Measurements from ENCODE around the gene IGF1R. TPM values are rescaled to one million over a fixed set of nuclear protein-coding genes. Genes with fewer than 3 reads are reported as not detected.

IGF1R gene
- total and polyA plus RNA-seq, 2 of the 13 experiments (the other 11 are each of a cell fraction or from before 2014, with no cell fraction given) = 15.9 to 18.4 TPM

DNA sequence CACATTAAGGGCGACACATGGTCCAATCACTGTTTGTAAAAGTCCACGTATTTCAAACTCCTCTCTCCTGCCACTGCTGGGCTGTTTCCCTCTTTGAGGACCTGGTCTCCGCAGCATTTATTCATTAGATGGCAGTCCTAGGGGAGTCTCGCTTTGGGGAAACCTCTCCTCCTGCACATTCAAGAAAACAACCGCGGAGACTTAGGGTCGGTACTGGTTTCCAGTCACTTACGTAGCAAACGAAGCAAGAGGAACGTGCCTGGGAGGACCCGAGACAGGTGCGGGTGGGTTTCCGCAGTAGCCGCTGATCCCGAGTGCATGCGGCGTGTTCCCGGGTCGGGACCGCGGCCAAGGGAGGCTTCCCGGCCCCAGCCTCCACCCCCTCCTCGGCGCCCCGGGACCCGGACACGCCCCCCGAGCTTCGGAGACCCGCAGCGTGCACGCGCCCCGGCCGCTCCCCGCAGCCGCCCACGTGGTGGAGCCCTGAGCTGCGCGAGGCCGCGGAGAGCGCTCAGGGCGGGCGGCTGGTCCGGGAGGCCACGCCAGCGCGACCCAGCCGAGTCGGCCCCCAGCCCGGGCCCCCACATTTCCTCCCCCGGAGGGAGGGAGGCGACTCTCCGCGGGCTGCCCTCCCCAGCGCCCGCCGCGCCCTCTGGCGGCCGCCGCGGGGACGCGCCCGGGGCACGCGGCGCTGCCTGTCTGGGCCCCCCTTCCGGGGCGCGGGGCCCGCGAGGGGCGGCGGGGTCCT is 1.1 kb upstream of the IGF1R start (continued):
- TF ChIP-seq ZC3H13 (CRISPR knock-in tag; IDR thresholded peaks at IDR 0.05) (no peak; the same call in 1 of the 2 replicates), NCOA1 (CRISPR knock-in tag; IDR thresholded peaks at IDR 0.05) (no peak), NR2C2 (CRISPR knock-in tag; IDR thresholded peaks at IDR 0.05; ENCODE audit: borderline replicate concordance) (0 out of 2 replicates have a peak, but pooled peaks have one; percentile 22), GABPA (IDR thresholded peaks at IDR 0.05; ENCODE audit: low read depth, low read length) (peak; percentile 47), GABPA (CRISPR knock-in tag; IDR thresholded peaks at IDR 0.05; ENCODE audit: low read depth) (peak; percentile 46; the same call in 1 of the 2 replicates), ZNF850 (CRISPR knock-in tag; conservative IDR thresholded peaks at IDR 0.05) (no peak), NFKB2 (CRISPR knock-in tag; IDR thresholded peaks at IDR 0.05; ENCODE audit: borderline replicate concordance) (no peak), ZNF329 (CRISPR knock-in tag; IDR thresholded peaks at IDR 0.05; ENCODE audit: low read depth) (peak; percentile 86), ZIK1 (CRISPR knock-in tag; IDR thresholded peaks at IDR 0.05; ENCODE audit: borderline replicate concordance, low read depth) (peak; percentile 98; the same call in 1 of the 2 replicates), NFIB (CRISPR knock-in tag; IDR thresholded peaks at IDR 0.05; ENCODE audit: borderline replicate concordance) (no peak)
- TF ChIP-seq, protein P1, sequence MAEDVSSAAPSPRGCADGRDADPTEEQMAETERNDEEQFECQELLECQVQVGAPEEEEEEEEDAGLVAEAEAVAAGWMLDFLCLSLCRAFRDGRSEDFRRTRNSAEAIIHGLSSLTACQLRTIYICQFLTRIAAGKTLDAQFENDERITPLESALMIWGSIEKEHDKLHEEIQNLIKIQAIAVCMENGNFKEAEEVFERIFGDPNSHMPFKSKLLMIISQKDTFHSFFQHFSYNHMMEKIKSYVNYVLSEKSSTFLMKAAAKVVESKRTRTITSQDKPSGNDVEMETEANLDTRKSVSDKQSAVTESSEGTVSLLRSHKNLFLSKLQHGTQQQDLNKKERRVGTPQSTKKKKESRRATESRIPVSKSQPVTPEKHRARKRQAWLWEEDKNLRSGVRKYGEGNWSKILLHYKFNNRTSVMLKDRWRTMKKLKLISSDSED (CRISPR knock-in tag; IDR thresholded peaks at IDR 0.05) = no peak; the same call in 1 of the 2 replicates
- TF ChIP-seq, protein P2, sequence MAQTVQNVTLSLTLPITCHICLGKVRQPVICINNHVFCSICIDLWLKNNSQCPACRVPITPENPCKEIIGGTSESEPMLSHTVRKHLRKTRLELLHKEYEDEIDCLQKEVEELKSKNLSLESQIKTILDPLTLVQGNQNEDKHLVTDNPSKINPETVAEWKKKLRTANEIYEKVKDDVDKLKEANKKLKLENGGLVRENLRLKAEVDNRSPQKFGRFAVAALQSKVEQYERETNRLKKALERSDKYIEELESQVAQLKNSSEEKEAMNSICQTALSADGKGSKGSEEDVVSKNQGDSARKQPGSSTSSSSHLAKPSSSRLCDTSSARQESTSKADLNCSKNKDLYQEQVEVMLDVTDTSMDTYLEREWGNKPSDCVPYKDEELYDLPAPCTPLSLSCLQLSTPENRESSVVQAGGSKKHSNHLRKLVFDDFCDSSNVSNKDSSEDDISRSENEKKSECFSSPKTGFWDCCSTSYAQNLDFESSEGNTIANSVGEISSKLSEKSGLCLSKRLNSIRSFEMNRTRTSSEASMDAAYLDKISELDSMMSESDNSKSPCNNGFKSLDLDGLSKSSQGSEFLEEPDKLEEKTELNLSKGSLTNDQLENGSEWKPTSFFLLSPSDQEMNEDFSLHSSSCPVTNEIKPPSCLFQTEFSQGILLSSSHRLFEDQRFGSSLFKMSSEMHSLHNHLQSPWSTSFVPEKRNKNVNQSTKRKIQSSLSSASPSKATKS (CRISPR knock-in tag; IDR thresholded peaks at IDR 0.05) = no peak
- TF ChIP-seq, protein P3, sequence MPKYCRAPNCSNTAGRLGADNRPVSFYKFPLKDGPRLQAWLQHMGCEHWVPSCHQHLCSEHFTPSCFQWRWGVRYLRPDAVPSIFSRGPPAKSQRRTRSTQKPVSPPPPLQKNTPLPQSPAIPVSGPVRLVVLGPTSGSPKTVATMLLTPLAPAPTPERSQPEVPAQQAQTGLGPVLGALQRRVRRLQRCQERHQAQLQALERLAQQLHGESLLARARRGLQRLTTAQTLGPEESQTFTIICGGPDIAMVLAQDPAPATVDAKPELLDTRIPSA (CRISPR knock-in tag; IDR thresholded peaks at IDR 0.05; ENCODE audit: borderline replicate concordance) = peak; percentile 61; the same call in 1 of the 2 replicates
- TF ChIP-seq, protein P4, sequence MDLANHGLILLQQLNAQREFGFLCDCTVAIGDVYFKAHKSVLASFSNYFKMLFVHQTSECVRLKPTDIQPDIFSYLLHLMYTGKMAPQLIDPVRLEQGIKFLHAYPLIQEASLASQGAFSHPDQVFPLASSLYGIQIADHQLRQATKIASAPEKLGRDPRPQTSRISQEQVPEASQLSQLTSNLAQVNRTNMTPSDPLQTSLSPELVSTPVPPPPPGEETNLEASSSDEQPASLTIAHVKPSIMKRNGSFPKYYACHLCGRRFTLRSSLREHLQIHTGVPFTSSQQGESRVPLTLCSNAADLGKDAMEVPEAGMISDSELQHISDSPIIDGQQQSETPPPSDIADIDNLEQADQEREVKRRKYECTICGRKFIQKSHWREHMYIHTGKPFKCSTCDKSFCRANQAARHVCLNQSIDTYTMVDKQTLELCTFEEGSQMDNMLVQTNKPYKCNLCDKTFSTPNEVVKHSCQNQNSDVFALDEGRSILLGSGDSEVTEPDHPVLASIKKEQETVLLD (CRISPR knock-in tag; IDR thresholded peaks at IDR 0.05; ENCODE audit: low read depth) = peak; percentile 70; the same call in 1 of the 2 replicates
- TF ChIP-seq, protein P5, sequence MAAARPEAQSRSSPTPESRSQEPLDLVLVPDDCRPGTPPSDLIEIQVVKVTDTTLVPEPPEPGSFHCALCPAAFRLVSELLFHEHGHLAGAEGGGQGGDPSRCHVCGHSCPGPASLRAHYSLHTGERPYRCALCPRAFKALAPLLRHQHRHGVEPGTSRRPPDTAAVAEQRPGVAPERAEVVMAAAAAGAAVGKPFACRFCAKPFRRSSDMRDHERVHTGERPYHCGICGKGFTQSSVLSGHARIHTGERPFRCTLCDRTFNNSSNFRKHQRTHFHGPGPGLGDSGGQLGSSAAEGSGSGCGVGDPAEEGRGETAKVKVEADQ (CRISPR knock-in tag; IDR thresholded peaks at IDR 0.05; ENCODE audit: borderline replicate concordance) = 0 out of 2 replicates have a peak, but pooled peaks have one; percentile 74
- TF ChIP-seq, protein P6, sequence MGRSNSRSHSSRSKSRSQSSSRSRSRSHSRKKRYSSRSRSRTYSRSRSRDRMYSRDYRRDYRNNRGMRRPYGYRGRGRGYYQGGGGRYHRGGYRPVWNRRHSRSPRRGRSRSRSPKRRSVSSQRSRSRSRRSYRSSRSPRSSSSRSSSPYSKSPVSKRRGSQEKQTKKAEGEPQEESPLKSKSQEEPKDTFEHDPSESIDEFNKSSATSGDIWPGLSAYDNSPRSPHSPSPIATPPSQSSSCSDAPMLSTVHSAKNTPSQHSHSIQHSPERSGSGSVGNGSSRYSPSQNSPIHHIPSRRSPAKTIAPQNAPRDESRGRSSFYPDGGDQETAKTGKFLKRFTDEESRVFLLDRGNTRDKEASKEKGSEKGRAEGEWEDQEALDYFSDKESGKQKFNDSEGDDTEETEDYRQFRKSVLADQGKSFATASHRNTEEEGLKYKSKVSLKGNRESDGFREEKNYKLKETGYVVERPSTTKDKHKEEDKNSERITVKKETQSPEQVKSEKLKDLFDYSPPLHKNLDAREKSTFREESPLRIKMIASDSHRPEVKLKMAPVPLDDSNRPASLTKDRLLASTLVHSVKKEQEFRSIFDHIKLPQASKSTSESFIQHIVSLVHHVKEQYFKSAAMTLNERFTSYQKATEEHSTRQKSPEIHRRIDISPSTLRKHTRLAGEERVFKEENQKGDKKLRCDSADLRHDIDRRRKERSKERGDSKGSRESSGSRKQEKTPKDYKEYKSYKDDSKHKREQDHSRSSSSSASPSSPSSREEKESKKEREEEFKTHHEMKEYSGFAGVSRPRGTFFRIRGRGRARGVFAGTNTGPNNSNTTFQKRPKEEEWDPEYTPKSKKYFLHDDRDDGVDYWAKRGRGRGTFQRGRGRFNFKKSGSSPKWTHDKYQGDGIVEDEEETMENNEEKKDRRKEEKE (IDR thresholded peaks at IDR 0.05) = no peak
